ENCODE results near the gene CCSER1.

DNA sequence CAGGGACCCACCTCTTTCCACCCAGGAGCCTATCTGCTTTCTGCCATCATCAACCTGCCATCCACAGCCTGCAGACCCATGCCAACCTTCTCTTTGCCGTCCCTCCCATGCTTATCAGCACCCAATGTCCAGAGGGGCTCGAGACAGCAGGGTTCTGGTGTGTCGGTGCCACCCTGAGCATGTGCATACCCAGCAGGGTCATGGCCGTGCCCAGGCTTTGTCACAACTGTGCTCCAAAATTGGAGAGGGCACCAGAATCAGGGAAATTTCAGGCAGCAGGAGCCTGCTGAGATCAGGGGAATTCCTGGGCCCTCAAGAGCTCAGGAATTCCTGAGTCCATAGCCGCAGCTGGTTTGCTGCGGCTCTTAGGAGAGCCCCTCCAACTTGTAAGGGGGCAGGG, 330.6 kb downstream of the CCSER1 start:
- TF ChIP-seq POLR2A (IDR thresholded peaks at IDR 0.05) (no peak), CTCF (IDR thresholded peaks at IDR 0.05) (no peak)
